Immature natural killer cell (primary cell): ENCODE data around the gene RAI14. TPM values are rescaled to one million over a fixed set of nuclear protein-coding genes. Genes with fewer than 3 reads are reported as not detected.
"Not testable (repeated sequence)": the region's sequence is repeated elsewhere in the genome, so short reads cannot be mapped to it uniquely, and the experiment has no call there.

Source experiments
- DNase-seq, 3 donors: peaks; one replicate each; pipeline ENCODE4 v3.0.0; 2022; ENCODE audit warnings: mixed read lengths in 1 of 3
- H3K27ac Mint-ChIP-seq, 6 donors: one replicate each; pipeline ENCODE4 v1.8.0; 2020; ENCODE audit warnings: mixed read lengths in 6 of 6, mild to moderate bottlenecking in 5 of 6, inconsistent platforms in 4 of 6, moderate library complexity in 3 of 6
- H3K27me3 Mint-ChIP-seq, 3 donors: one replicate each; pipeline ENCODE4 v1.8.0; 2020 to 2021; ENCODE audit warnings: low read depth in 3 of 3, mild to moderate bottlenecking in 3 of 3, mixed read lengths in 3 of 3, moderate library complexity in 3 of 3, inconsistent platforms in 1 of 3
- H3K36me3 Mint-ChIP-seq, 3 donors: one replicate each; pipeline ENCODE4 v1.8.0; 2020; ENCODE audit warnings: mixed read lengths in 3 of 3, inconsistent platforms in 2 of 3, mild to moderate bottlenecking in 2 of 3
- H3K4me1 Mint-ChIP-seq, 2 donors: one replicate each; pipeline ENCODE4 v1.8.0; 2020; ENCODE audit warnings: inconsistent platforms in 2 of 2, mild to moderate bottlenecking in 2 of 2, mixed read lengths in 2 of 2, moderate library complexity in 1 of 2
- H3K4me3 Mint-ChIP-seq, 5 donors: one replicate each; pipeline ENCODE4 v1.8.0; 2020; ENCODE audit warnings: mild to moderate bottlenecking in 5 of 5, mixed read lengths in 5 of 5, inconsistent platforms in 3 of 5, moderate library complexity in 3 of 5
- H3K9me3 Mint-ChIP-seq, 6 donors: one replicate each; pipeline ENCODE4 v1.8.0; 2020; ENCODE audit warnings: mild to moderate bottlenecking in 6 of 6, mixed read lengths in 6 of 6, inconsistent platforms in 4 of 6, moderate library complexity in 3 of 6
- polyA plus RNA-seq, 3 donors: library from polyadenylated mRNA; unstranded; fragments of 300-500 nt; fragmentation: Illumina TruSeq; gene quantifications; one replicate each; pipeline ENCODE4 v1.2.3, GENCODE V29; 2021

RAI14 gene
- polyA plus RNA-seq, 3 donors from 2014 or later, result 0.97 to 6.6 TPM; not detected in 1

- Mint-ChIP-seq H3K4me1 (no peaks in the 10 kb centered on the region), H3K9me3 (no peaks in the 10 kb centered on the region), H3K36me3 (no peaks in the 10 kb centered on the region), H3K27me3 (peaks cover 0 to 10% (median 2%) of the 10 kb centered on the region in 3 donors), H3K4me3 (no peak overlapping the region), H3K27ac (no peak overlapping the region)
- DNase-seq, result no peak
These were observed 68.6 kb downstream of the RAI14 start for GRCh38 chr5:34724741-34725140.

GRCh38 chr5:34727166-34727749, 71.1 kb downstream of the RAI14 start:
- not testable (repeated sequence) for H3K4me1 Mint-ChIP-seq, H3K36me3 Mint-ChIP-seq, DNase-seq, H3K27me3 Mint-ChIP-seq, H3K9me3 Mint-ChIP-seq, H3K27ac Mint-ChIP-seq, H3K4me3 Mint-ChIP-seq

GRCh38 chr5:34728236-34728635, 72.1 kb downstream of the RAI14 start:
- Mint-ChIP-seq H3K4me3 (no peak overlapping the region), H3K27ac (no peak overlapping the region), H3K4me1 (no peaks in the 10 kb centered on the region)

GRCh38 chr5:34731435-34732232, 75.5 kb downstream of the RAI14 start:
- H3K27ac Mint-ChIP-seq, result no peak overlapping the region
- H3K4me3 Mint-ChIP-seq, result no peak overlapping the region
- DNase-seq, result no peak
- H3K27me3 Mint-ChIP-seq, result peaks cover 0 to 9% (median 4%) of the 10 kb centered on the region in 3 donors
- H3K36me3 Mint-ChIP-seq, result no peaks in the 10 kb centered on the region
- H3K9me3 Mint-ChIP-seq, result no peaks in the 10 kb centered on the region
- H3K4me1 Mint-ChIP-seq, result no peaks in the 10 kb centered on the region

More at GRCh38 chr5:34728236-34728635, 72.1 kb downstream of the RAI14 start:
- peaks cover 0 to 4% (median 2%) of the 10 kb centered on the region in 3 donors for H3K27me3 Mint-ChIP-seq
- no peaks in the 10 kb centered on the region for H3K36me3 Mint-ChIP-seq
- DNase-seq, result no peak
- H3K9me3 Mint-ChIP-seq, result no peaks in the 10 kb centered on the region

GRCh38 chr5:34734326-34734725, 78.2 kb downstream of the RAI14 start:
- H3K4me3 Mint-ChIP-seq, result no peak overlapping the region
- H3K27ac Mint-ChIP-seq, result no peak overlapping the region
- H3K9me3 Mint-ChIP-seq, result no peaks in the 10 kb centered on the region
- no peaks in the 10 kb centered on the region for H3K4me1 Mint-ChIP-seq
- no peaks in the 10 kb centered on the region for H3K36me3 Mint-ChIP-seq
- no peak for DNase-seq
- peaks cover 0 to 7% (median 3%) of the 10 kb centered on the region in 3 donors for H3K27me3 Mint-ChIP-seq

GRCh38 chr5:34735491-34736426, 79.6 kb downstream of the RAI14 start:
- no peaks in the 10 kb centered on the region for H3K4me1 Mint-ChIP-seq
- no peak for DNase-seq
- no peaks in the 10 kb centered on the region for H3K36me3 Mint-ChIP-seq
- peaks cover 0 to 7% (median 3%) of the 10 kb centered on the region in 3 donors for H3K27me3 Mint-ChIP-seq
- no peak overlapping the region for H3K4me3 Mint-ChIP-seq
- H3K9me3 Mint-ChIP-seq, result no peaks in the 10 kb centered on the region
- peak overlapping the region in 1 of 6 donors; percentile 24 for H3K27ac Mint-ChIP-seq

GRCh38 chr5:34736445-34737115, 80.5 kb downstream of the RAI14 start:
- Mint-ChIP-seq H3K4me3 (no peak overlapping the region), H3K36me3 (no peaks in the 10 kb centered on the region), H3K27ac (no peak overlapping the region), H3K9me3 (no peaks in the 10 kb centered on the region), H3K27me3 (peaks cover 3 to 8% (median 4%) of the 10 kb centered on the region in 3 donors), H3K4me1 (peaks cover under 1 to 2% of the 10 kb centered on the region in 2 donors)
- no peak for DNase-seq

- Mint-ChIP-seq H3K36me3 (no peaks in the 10 kb centered on the region), H3K27ac (no peak overlapping the region), H3K9me3 (no peaks in the 10 kb centered on the region), H3K4me1 (peaks cover 6 to 8% of the 10 kb centered on the region in 2 donors), H3K27me3 (peaks cover 4 to 8% (median 4%) of the 10 kb centered on the region in 3 donors), H3K4me3 (no peak overlapping the region)
- no peak for DNase-seq
These were observed 81.6 kb downstream of the RAI14 start for GRCh38 chr5:34737731-34738130.

GRCh38 chr5:34738381-34738780, 82.3 kb downstream of the RAI14 start:
- Mint-ChIP-seq H3K36me3 (no peaks in the 10 kb centered on the region), H3K27me3 (peaks cover 4 to 8% (median 4%) of the 10 kb centered on the region in 3 donors), H3K4me1 (peaks cover 12 to 15% of the 10 kb centered on the region in 2 donors), H3K9me3 (no peaks in the 10 kb centered on the region), H3K4me3 (no peak overlapping the region), H3K27ac (no peak overlapping the region)
- no peak for DNase-seq

GRCh38 chr5:34740389-34740806, 84.3 kb downstream of the RAI14 start:
- no peak for DNase-seq
- Mint-ChIP-seq H3K4me1 (peaks cover 13 to 16% of the 10 kb centered on the region in 2 donors), H3K27ac (no peak overlapping the region), H3K27me3 (peaks cover 1 to 4% (median 4%) of the 10 kb centered on the region in 3 donors), H3K9me3 (no peaks in the 10 kb centered on the region), H3K4me3 (no peak overlapping the region), H3K36me3 (no peaks in the 10 kb centered on the region)

- Mint-ChIP-seq H3K27me3 (peaks cover 1 to 7% (median 6%) of the 10 kb centered on the region in 3 donors), H3K27ac (no peak overlapping the region), H3K36me3 (no peaks in the 10 kb centered on the region), H3K4me3 (no peak overlapping the region), H3K4me1 (peaks cover 14 to 16% of the 10 kb centered on the region in 2 donors), H3K9me3 (no peaks in the 10 kb centered on the region)
- no peak for DNase-seq
These were observed 85.9 kb downstream of the RAI14 start for GRCh38 chr5:34742061-34742460.

GRCh38 chr5:34743878-34744277, 87.8 kb downstream of the RAI14 start:
- Mint-ChIP-seq H3K4me3 (no peak overlapping the region), H3K36me3 (no peaks in the 10 kb centered on the region), H3K27ac (no peak overlapping the region), H3K4me1 (peaks cover 14 to 16% of the 10 kb centered on the region in 2 donors), H3K9me3 (no peaks in the 10 kb centered on the region), H3K27me3 (peaks cover 1 to 6% (median 5%) of the 10 kb centered on the region in 3 donors)
- no peak for DNase-seq

GRCh38 chr5:34748431-34748830, 92.3 kb downstream of the RAI14 start:
- no peak overlapping the region for H3K4me3 Mint-ChIP-seq
- peaks cover 0 to 4% (median 2%) of the 10 kb centered on the region in 3 donors for H3K27me3 Mint-ChIP-seq
- H3K9me3 Mint-ChIP-seq, result no peaks in the 10 kb centered on the region
- no peaks in the 10 kb centered on the region for H3K36me3 Mint-ChIP-seq
- peaks cover under 1 to 1% of the 10 kb centered on the region in 2 donors for H3K4me1 Mint-ChIP-seq
- H3K27ac Mint-ChIP-seq, result no peak overlapping the region
- DNase-seq, result no peak
